HCT116 (cell line): ENCODE results near the gene JAK2.

ENCODE experiments used
- CTCF ChIP-seq, 3 experiments: fragments of 200-600 bp in 1 of 3; sonication (generic) in 1 of 3; IDR thresholded peaks in 2 of 3; conservative IDR thresholded peaks in 1 of 3; 2 replicates each; pipeline ENCODE4 v1.5.1; 2012 to 2017; ENCODE audit warnings: low read depth in 2 of 3, low read length in 2 of 3, antibody characterized with exemption in 1 of 3, borderline replicate concordance in 1 of 3, control low read depth in 1 of 3, mild to moderate bottlenecking in 1 of 3, mixed read lengths in 1 of 3, mixed run types in 1 of 3, moderate library complexity in 1 of 3; ENCODE audit not compliant: insufficient read depth in 1 of 3
- EZH2 ChIP-seq: fragments of 200-600 bp; sonication (generic); IDR thresholded peaks from 2 replicates; pipeline ENCODE4 v1.6.1; 2017; ENCODE audit warnings: antibody characterized with exemption, mixed run types
- EZH2phosphoT487 ChIP-seq: fragments of 200-600 bp; IDR thresholded peaks from 2 replicates; pipeline ENCODE4 v1.6.1; 2018; ENCODE audit warnings: antibody characterized with exemption, borderline replicate concordance
- MAX ChIP-seq: IDR thresholded peaks from 2 replicates; pipeline ENCODE4 v1.6.1; 2012
- POLR2A ChIP-seq: IDR thresholded peaks from 2 replicates; pipeline ENCODE4 v1.7.0; 2011; ENCODE audit warnings: borderline replicate concordance; ENCODE audit not compliant: insufficient read depth, insufficient read length; ENCODE audit errors: extremely low read depth
- SIN3A ChIP-seq: IDR thresholded peaks from 2 replicates; pipeline ENCODE4 v1.6.1; 2012; ENCODE audit warnings: low read depth
- SP1 ChIP-seq: IDR thresholded peaks from 2 replicates; pipeline ENCODE4 v1.6.1; 2012; ENCODE audit warnings: low read depth
- YY1 ChIP-seq: IDR thresholded peaks from 2 replicates; pipeline ENCODE4 v1.6.1; 2011; ENCODE audit warnings: low read length, low read depth, moderate library complexity, mild to moderate bottlenecking; ENCODE audit not compliant: insufficient replicate concordance; ENCODE audit errors: extremely low read depth

GRCh38 chr9:4984171-4984620 is 876 bp upstream of the JAK2 start:
- TF ChIP-seq YY1: no peak
- TF ChIP-seq CTCF (IDR thresholded peaks at IDR 0.05 in 2 of 3, conservative IDR thresholded peaks at IDR 0.05 in 1 of 3; ENCODE audit: borderline replicate concordance in 1 of 3, insufficient read depth in 1 of 3, low read depth in 2 of 3, low read length in 2 of 3): no peak
- no peak for TF ChIP-seq EZH2phosphoT487
- TF ChIP-seq POLR2A: no peak
- no peak for TF ChIP-seq EZH2
- TF ChIP-seq SP1: no peak
- no peak for TF ChIP-seq SIN3A
- TF ChIP-seq MAX: no peak
